DND-41 (cell line): ENCODE measurements around the gene TNIK.

ENCODE experiments used
- CTCF ChIP-seq: IDR thresholded peaks from 2 replicates; pipeline ENCODE4 v1.5.1; 2012; ENCODE audit warnings: borderline replicate concordance, low read length, moderate library complexity, mild to moderate bottlenecking; ENCODE audit not compliant: poor library complexity, severe bottlenecking; ENCODE audit errors: extremely low read depth
- EZH2 ChIP-seq: IDR thresholded peaks from 3 replicates; pipeline ENCODE4 v1.6.1; 2012; ENCODE audit warnings: borderline replicate concordance, low read depth, mild to moderate bottlenecking, moderate library complexity, low read length, inconsistent platforms; ENCODE audit not compliant: severe bottlenecking

DNA sequence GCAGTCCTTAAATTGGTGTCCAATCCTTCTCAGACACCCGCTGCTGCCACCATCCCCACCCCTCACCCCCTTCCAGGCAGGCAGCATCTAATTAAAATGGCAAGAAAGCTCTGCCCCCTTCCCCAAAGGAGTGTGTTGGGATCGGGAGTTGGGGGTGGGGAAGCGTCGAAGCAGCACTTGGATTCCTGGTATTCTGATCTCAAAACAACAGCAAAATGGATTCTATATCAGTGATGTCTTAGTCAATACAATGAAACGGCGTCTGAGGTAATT, 1.4 kb downstream of the TNIK start:
- TF ChIP-seq CTCF (no peak), EZH2 (no peak)
